IPS-20b (cell line): Measurements from ENCODE around the gene GLI3.

Experiments used
- H3K27ac ChIP-seq: one replicate; pipeline ENCODE4 v1.5.1; 2013; ENCODE audit warnings: low read length
- H3K27me3 ChIP-seq: 2 replicates; pipeline ENCODE4 v1.6.1; 2013; ENCODE audit warnings: mild to moderate bottlenecking, low read length, inconsistent platforms; ENCODE audit not compliant: insufficient read depth
- H3K36me3 ChIP-seq: 2 replicates; pipeline ENCODE4 v1.6.1; 2013; ENCODE audit warnings: low read depth, mild to moderate bottlenecking, inconsistent platforms, low read length, moderate library complexity; ENCODE audit not compliant: insufficient read depth
- H3K4me1 ChIP-seq: 2 replicates; pipeline ENCODE4 v1.6.1; 2013; ENCODE audit warnings: mild to moderate bottlenecking, control low read depth, inconsistent platforms, low read length, moderate library complexity; ENCODE audit not compliant: insufficient read depth
- H3K4me3 ChIP-seq: 2 replicates; pipeline ENCODE4 v1.5.1; 2013; ENCODE audit warnings: mild to moderate bottlenecking, low read length, inconsistent platforms
- H3K9ac ChIP-seq: 2 replicates; pipeline ENCODE4 v1.6.1; 2013; ENCODE audit warnings: low read depth, mild to moderate bottlenecking, inconsistent platforms, low read length, moderate library complexity
- H3K9me3 ChIP-seq: 2 replicates; pipeline ENCODE4 v1.6.1; 2013; ENCODE audit warnings: mild to moderate bottlenecking, low read depth, low read length, inconsistent platforms; ENCODE audit not compliant: insufficient read depth

GLI3 gene

GRCh38 chr7:42055171-42055570 lies 181.8 kb downstream of the GLI3 start:
- no peaks in the 10 kb centered on the region for H3K27me3 ChIP-seq
- H3K9me3 ChIP-seq, result no peaks in the 10 kb centered on the region
- H3K4me1 ChIP-seq, result no peaks in the 10 kb centered on the region
- no peak overlapping the region for H3K27ac ChIP-seq
- H3K36me3 ChIP-seq, result 0 out of 2 replicates have a peak, but pooled peaks cover 9% of the 10 kb centered on the region
- H3K4me3 ChIP-seq, result no peak overlapping the region
- H3K9ac ChIP-seq, result no peak overlapping the region

DNA sequence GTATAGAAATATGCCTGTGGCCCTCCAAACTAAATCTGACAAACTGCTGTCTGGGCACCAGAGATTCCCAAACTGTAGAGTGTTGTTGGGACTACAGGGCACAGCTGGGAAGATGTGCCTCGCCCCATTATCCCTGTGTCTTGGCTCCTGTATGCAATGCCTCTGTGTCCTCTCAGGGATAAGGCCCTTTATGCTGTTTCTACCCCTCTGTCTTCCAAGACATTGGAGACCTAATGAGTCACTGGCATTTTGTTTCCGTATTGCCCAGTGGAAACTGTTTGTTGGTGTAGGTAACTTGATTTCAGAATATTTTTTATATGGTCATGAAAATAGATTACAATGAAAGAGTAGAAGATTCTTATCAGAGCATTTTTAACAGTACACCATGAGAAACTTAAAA lies 183.2 kb downstream of the GLI3 start:
- Histone ChIP-seq H3K9ac (no peak overlapping the region), H3K27ac (no peak overlapping the region), H3K36me3 (0 out of 2 replicates have a peak, but pooled peaks cover 9% of the 10 kb centered on the region), H3K9me3 (no peaks in the 10 kb centered on the region), H3K4me3 (no peak overlapping the region), H3K27me3 (no peaks in the 10 kb centered on the region), H3K4me1 (no peaks in the 10 kb centered on the region)

DNA sequence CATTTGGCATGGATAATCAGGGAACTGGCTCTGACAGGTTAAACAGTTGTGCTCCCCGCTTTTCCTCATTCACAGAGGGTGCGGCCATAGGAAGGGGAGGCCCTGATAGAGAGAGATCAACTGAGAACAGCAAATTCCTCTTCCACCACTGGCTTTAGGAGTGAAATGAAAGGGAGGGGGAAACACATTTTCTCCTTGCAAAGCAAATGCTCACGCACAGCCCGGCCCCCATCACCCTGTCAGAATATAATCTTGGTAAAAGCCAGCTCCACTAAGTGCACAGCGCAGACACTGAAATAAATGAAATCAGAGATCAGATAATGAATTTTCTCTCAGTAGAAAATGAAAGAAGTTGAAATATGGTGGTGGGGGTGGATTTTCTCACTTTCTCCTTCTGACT lies 187.2 kb downstream of the GLI3 start:
- Histone ChIP-seq H3K27ac (no peak overlapping the region), H3K27me3 (no peaks in the 10 kb centered on the region), H3K4me1 (no peaks in the 10 kb centered on the region), H3K4me3 (no peak overlapping the region), H3K36me3 (peaks cover 33% of the 10 kb centered on the region), H3K9me3 (no peaks in the 10 kb centered on the region), H3K9ac (no peak overlapping the region)

- Histone ChIP-seq H3K27me3 (no peaks in the 10 kb centered on the region), H3K4me1 (no peaks in the 10 kb centered on the region), H3K4me3 (no peak overlapping the region), H3K9me3 (no peaks in the 10 kb centered on the region), H3K36me3 (peaks cover 47% of the 10 kb centered on the region), H3K9ac (no peak overlapping the region), H3K27ac (no peak overlapping the region)
Measured at GRCh38 chr7:42046483-42046882, 190.5 kb downstream of the GLI3 start.

DNA sequence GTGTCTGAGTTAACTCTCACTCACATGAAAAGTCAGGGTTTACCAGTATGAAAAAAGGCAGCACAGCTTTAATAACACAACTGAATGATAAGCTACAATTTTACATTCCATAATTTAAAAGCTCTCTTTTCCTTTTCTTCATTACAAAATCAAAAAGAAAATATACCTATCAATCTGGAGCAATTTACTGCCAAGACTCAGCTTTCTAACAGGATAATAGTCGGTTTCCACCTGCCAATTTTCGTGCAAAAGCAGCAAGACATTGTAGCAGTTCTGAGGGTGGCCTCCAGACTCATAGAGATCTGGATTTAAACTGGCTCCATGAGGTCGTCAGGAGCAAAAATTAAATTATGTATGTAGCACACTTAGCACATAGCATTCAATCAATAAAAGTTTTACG lies 191.0 kb downstream of the GLI3 start:
- no peak overlapping the region for H3K27ac ChIP-seq
- H3K4me3 ChIP-seq, result no peak overlapping the region
- no peaks in the 10 kb centered on the region for H3K4me1 ChIP-seq
- no peak overlapping the region for H3K9ac ChIP-seq
- H3K36me3 ChIP-seq, result peaks cover 47% of the 10 kb centered on the region
- H3K27me3 ChIP-seq, result no peaks in the 10 kb centered on the region
- H3K9me3 ChIP-seq, result no peaks in the 10 kb centered on the region

- H3K9me3 ChIP-seq, result no peaks in the 10 kb centered on the region
- no peaks in the 10 kb centered on the region for H3K27me3 ChIP-seq
- H3K9ac ChIP-seq, result no peak overlapping the region
- H3K4me3 ChIP-seq, result no peak overlapping the region
- H3K27ac ChIP-seq, result no peak overlapping the region
- H3K4me1 ChIP-seq, result no peaks in the 10 kb centered on the region
- peaks cover 66% of the 10 kb centered on the region for H3K36me3 ChIP-seq
Measured at GRCh38 chr7:42039921-42040320, 197.1 kb downstream of the GLI3 start.

- no peak overlapping the region for H3K27ac ChIP-seq
- H3K36me3 ChIP-seq, result peaks cover 39% of the 10 kb centered on the region
- H3K9me3 ChIP-seq, result no peaks in the 10 kb centered on the region
- no peak overlapping the region for H3K4me3 ChIP-seq
- H3K9ac ChIP-seq, result no peak overlapping the region
- no peaks in the 10 kb centered on the region; the same call in 1 of the 2 replicates for H3K4me1 ChIP-seq
- no peaks in the 10 kb centered on the region for H3K27me3 ChIP-seq
Measured at GRCh38 chr7:42035210-42035609, 201.8 kb downstream of the GLI3 start.

GRCh38 chr7:42033480-42033879 lies 203.5 kb downstream of the GLI3 start:
- Histone ChIP-seq H3K9me3 (no peaks in the 10 kb centered on the region), H3K9ac (no peak overlapping the region), H3K4me3 (no peak overlapping the region), H3K36me3 (peaks cover 27% of the 10 kb centered on the region), H3K4me1 (peaks cover 8% of the 10 kb centered on the region; the same call in 1 of the 2 replicates), H3K27me3 (no peaks in the 10 kb centered on the region), H3K27ac (no peak overlapping the region)

- Histone ChIP-seq H3K4me3 (no peak overlapping the region), H3K9me3 (no peaks in the 10 kb centered on the region), H3K27me3 (no peaks in the 10 kb centered on the region)
Measured at GRCh38 chr7:42029405-42029804, 207.6 kb downstream of the GLI3 start.

DNA sequence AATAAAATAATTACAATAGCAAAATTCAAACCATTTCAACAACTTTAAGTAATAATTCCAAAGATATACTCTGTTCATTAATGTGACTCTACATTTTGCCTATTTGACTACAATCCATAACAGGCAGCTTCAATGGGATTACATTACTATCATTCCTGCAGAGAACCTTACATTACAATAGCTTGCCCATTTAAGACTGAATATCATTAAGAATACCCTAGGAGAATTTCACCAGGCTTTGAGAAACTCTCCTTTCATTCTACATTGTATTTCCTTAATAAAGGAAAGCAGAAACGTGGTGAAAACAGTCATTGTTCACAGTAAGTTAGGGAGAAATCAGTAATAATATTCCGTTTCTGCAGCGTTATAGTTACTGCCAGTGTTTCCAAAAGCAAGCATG lies 209.5 kb downstream of the GLI3 start:
- peak overlapping the region; percentile 48 for H3K4me3 ChIP-seq
- H3K27me3 ChIP-seq, result no peaks in the 10 kb centered on the region
- peaks cover 25% of the 10 kb centered on the region for H3K4me1 ChIP-seq
- peaks cover 37% of the 10 kb centered on the region for H3K36me3 ChIP-seq
- H3K9me3 ChIP-seq, result no peaks in the 10 kb centered on the region
- H3K27ac ChIP-seq, result peak overlapping the region; percentile 16
- H3K9ac ChIP-seq, result peak overlapping the region; percentile 25; the same call in 1 of the 2 replicates

More at GRCh38 chr7:42029405-42029804, 207.6 kb downstream of the GLI3 start:
- Histone ChIP-seq H3K27ac (no peak overlapping the region), H3K4me1 (peaks cover 25% of the 10 kb centered on the region), H3K9ac (no peak overlapping the region), H3K36me3 (peaks cover 18% of the 10 kb centered on the region)

DNA sequence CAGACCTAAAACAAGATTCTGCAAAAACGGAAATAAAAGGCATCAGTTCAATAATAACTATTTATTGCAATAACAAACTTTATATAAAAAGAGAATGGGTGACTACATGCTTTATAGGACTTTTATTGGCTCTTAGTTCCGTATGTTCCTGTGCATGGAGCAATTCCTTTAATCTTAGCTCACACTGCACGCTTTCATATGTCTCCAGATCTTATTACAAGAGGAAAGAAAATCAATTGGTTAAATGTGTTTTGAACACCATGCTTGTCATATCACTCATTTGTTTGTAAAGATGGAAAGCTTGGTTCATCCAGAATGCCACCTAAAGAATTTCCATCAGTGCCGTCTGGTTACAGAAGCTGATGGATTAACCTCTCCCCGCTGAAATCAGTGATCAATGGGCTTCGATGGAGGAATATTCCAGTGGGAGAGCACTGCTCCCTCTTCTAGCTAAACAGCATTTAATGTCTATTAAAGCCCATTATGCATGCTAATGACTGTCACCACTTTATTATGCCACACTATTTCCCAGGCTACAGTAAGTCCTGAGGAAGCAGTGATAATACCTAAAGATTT lies 210.3 kb downstream of the GLI3 start:
- Histone ChIP-seq H3K27me3 (no peaks in the 10 kb centered on the region), H3K4me1 (peaks cover 25% of the 10 kb centered on the region), H3K27ac (no peak overlapping the region), H3K4me3 (no peak overlapping the region), H3K36me3 (peaks cover 37% of the 10 kb centered on the region), H3K9ac (no peak overlapping the region), H3K9me3 (no peaks in the 10 kb centered on the region)

GRCh38 chr7:42025635-42026375 lies 211.2 kb downstream of the GLI3 start:
- Histone ChIP-seq H3K9ac (no peak overlapping the region), H3K36me3 (peaks cover 37% of the 10 kb centered on the region), H3K4me1 (peaks cover 25% of the 10 kb centered on the region), H3K4me3 (no peak overlapping the region), H3K9me3 (no peaks in the 10 kb centered on the region), H3K27ac (no peak overlapping the region), H3K27me3 (no peaks in the 10 kb centered on the region)
